Heart left ventricle (tissue), 13 donors: ENCODE measurements around the gene LPAR4.

Experiments used
- CTCF ChIP-seq, 12 donors: fragments of 200-600 bp; sonication (generic) in 4 of 12; IDR thresholded peaks; one replicate each; pipeline versions ENCODE4 v1.5.0 to v1.8.0; 2018 to 2022; ENCODE audit warnings: antibody characterized with exemption in 12 of 12, mild to moderate bottlenecking in 5 of 12
- POLR2A ChIP-seq, 2 donors: fragments of 450-650 bp; IDR thresholded peaks; one replicate each; pipeline ENCODE4 v1.6.1; 2017; ENCODE audit warnings: antibody characterized with exemption in 2 of 2, mild to moderate bottlenecking in 2 of 2, moderate library complexity in 2 of 2
- donor health status: ischemic (EF 13 %, LVEDD 7.1; RV severe dilation, severe dysfunction).
- donor health status: DM: no; HTN: yes; CAD: no.
- donor health status: DM: no; HTN: no; CAD: no.
- donor health status: ischemic (EF 25% LVEDD 6.9; RV normal size, moderate dysfunction).
- donor health status: ischemic (EF 25% LVEDD 5.7; RV mildly dilated, moderate dysfunction).
- donor health status: ischemic (EF 35%, LVEDD 5.7; RV mildly dilated, moderate dysfunction).
- donor health status: nonischemic (EF 11% LVEDD 7.7; RV severe dilation, severe dysfunction).
- donor health status: DM: yes; HTN: yes; CAD: no.
- donor health status: PGD.
- donor health status: ischemic (EF 29% LVEDD 5.4; RV normal size, mild dysfunction).
- donor health status: nonischemic (EF 23%, LVEDD 6.1; RV moderate dilation, normal function).

GRCh38 chrX:78769101-78769755, 21.7 kb downstream of the LPAR4 start:
- TF ChIP-seq CTCF (IDR thresholded peaks at IDR 0.05) (no peak), POLR2A (IDR thresholded peaks at IDR 0.05) (no peak)
